ENCODE measurements around the gene RBM4B. TPM values are rescaled to one million over a fixed set of nuclear protein-coding genes. Genes with fewer than 3 reads are reported as not detected.
A peak's percentile ranks its signal among the peaks of the same experiment; 100 is the strongest.

The RBM4B gene
- total and polyA plus RNA-seq, 2 of the 13 experiments (the other 11 are each of a cell fraction or from before 2014, with no cell fraction given): 25.8 to 32.4 TPM

DNA sequence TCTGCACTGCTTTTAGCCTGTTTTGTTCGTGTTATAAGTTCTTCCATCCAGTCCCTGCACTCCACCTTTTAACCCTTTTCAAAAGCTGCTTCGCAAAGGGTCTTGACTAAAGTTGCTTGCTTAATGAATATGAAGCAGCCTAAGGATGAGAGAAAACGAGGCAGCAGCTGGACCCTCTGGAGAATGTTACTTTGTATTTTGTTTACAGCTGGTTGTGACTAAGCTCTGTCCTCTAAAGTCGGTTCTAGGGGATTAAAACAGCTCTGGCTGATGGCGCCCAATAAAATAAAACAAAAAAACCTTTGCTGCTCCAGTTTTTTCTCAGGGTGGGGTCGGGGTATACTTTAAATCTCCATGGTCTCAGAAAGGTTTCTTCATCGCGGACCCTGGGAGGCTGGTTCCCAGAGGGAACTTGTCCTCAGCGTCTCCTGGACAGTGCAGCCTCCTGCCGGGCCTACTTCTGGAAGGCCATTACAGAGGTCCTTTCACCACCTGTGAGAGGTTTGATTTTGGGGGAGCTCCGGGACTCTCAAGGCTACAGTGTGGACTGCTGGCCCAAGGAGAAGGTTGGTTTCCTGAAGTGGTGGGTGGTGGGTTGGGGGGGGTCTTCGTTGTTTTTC lies 40.0 kb downstream of the RBM4B start (continued):
- no peak for TF ChIP-seq ZFY (CRISPR knock-in tag; IDR thresholded peaks at IDR 0.05)
- TF ChIP-seq ZNF18 (CRISPR knock-in tag; IDR thresholded peaks at IDR 0.05; ENCODE audit: insufficient replicate concordance): peak; percentile 68
- no peak for TF ChIP-seq MLX (CRISPR knock-in tag; IDR thresholded peaks at IDR 0.05)
- TF ChIP-seq, protein P1, sequence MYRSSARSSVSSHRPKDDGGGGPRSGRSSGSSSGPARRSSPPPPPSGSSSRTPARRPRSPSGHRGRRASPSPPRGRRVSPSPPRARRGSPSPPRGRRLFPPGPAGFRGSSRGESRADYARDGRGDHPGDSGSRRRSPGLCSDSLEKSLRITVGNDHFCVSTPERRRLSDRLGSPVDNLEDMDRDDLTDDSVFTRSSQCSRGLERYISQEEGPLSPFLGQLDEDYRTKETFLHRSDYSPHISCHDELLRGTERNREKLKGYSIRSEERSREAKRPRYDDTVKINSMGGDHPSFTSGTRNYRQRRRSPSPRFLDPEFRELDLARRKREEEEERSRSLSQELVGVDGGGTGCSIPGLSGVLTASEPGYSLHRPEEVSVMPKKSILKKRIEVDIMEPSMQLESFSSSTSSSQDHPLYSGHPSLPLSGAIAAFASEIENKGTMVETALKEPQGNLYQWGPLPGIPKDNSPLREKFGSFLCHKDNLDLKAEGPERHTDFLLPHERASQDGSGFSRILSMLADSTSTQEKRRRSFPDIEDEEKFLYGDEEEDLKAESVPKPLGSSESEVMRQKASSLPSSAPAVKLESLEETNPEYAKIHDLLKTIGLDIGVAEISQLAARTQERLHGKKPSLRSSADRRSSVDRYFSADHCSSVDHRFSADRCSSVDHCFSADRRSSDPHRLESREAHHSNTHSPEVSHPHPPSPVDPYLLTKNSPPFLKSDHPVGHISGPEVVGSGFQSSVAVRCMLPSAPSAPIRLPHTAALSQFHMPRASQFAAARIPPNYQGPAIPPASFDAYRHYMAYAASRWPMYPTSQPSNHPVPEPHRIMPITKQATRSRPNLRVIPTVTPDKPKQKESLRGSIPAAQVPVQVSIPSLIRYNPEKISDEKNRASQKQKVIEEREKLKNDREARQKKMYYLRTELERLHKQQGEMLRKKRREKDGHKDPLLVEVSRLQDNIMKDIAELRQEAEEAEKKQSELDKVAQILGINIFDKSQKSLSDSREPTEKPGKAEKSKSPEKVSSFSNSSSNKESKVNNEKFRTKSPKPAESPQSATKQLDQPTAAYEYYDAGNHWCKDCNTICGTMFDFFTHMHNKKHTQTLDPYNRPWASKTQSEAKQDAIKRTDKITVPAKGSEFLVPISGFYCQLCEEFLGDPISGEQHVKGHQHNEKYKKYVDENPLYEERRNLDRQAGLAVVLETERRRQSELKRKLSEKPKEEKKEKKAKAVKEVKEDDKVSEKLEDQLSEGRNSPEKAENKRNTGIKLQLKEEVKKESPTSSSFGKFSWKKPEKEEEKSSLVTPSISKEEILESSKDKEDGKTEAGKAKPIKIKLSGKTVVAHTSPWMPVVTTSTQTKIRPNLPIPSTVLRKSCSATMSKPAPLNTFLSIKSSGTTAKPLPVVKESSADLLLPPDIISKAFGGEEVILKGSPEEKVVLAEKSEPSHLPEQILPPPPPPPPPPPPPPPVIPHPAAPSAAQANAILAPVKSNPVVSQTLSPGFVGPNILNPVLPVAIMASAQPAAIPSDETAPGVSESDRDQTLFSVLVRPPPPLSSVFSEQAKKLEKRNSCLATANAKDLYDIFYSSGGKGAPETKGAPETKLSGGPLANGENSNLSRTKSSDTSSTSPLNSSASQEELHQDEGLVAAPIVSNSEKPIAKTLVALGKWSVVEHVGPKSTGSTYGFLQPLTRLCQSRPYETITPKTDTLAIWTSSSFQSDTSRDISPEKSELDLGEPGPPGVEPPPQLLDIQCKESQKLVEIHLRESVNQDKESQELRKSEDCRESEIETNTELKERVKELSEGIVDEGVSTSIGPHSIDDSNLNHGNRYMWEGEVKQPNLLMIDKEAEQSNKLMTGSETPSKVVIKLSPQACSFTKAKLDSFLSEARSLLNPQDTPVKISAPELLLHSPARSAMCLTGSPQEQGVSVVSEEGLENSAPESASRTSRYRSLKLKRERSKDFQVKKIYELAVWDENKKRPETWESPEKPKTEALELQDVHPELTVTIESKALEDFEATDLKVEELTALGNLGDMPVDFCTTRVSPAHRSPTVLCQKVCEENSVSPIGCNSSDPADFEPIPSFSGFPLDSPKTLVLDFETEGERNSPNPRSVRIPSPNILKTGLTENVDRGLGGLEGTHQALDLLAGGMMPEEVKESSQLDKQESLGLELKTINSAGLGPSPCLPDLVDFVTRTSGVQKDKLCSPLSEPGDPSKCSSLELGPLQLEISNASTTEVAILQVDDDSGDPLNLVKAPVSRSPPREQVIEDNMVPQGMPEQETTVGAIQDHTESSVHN (CRISPR knock-in tag; IDR thresholded peaks at IDR 0.05): no peak
- no peak for TF ChIP-seq ZNF7 (CRISPR knock-in tag; IDR thresholded peaks at IDR 0.05)
- no peak for TF ChIP-seq MXD4 (CRISPR knock-in tag; IDR thresholded peaks at IDR 0.05)
- TF ChIP-seq ZBTB20 (CRISPR knock-in tag; IDR thresholded peaks at IDR 0.05; ENCODE audit: borderline replicate concordance, low read depth): 0 out of 2 replicates have a peak, but pooled peaks have one; percentile 29
- no peak for TF ChIP-seq RARA (CRISPR knock-in tag; IDR thresholded peaks at IDR 0.05)
- TF ChIP-seq FOXC1 (CRISPR knock-in tag; IDR thresholded peaks at IDR 0.05; ENCODE audit: borderline replicate concordance): no peak
- TF ChIP-seq KLF11 (CRISPR knock-in tag; IDR thresholded peaks at IDR 0.05): no peak
- TF ChIP-seq, protein P2, sequence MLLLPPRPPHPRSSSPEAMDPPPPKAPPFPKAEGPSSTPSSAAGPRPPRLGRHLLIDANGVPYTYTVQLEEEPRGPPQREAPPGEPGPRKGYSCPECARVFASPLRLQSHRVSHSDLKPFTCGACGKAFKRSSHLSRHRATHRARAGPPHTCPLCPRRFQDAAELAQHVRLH (CRISPR knock-in tag; IDR thresholded peaks at IDR 0.05; ENCODE audit: borderline replicate concordance, low read depth): no peak
- TF ChIP-seq, protein P3, sequence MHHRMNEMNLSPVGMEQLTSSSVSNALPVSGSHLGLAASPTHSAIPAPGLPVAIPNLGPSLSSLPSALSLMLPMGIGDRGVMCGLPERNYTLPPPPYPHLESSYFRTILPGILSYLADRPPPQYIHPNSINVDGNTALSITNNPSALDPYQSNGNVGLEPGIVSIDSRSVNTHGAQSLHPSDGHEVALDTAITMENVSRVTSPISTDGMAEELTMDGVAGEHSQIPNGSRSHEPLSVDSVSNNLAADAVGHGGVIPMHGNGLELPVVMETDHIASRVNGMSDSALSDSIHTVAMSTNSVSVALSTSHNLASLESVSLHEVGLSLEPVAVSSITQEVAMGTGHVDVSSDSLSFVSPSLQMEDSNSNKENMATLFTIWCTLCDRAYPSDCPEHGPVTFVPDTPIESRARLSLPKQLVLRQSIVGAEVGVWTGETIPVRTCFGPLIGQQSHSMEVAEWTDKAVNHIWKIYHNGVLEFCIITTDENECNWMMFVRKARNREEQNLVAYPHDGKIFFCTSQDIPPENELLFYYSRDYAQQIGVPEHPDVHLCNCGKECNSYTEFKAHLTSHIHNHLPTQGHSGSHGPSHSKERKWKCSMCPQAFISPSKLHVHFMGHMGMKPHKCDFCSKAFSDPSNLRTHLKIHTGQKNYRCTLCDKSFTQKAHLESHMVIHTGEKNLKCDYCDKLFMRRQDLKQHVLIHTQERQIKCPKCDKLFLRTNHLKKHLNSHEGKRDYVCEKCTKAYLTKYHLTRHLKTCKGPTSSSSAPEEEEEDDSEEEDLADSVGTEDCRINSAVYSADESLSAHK (CRISPR knock-in tag; IDR thresholded peaks at IDR 0.05; ENCODE audit: borderline replicate concordance): no peak
- TF ChIP-seq PLRG1 (conservative IDR thresholded peaks at IDR 0.05): no peak
- no peak for TF ChIP-seq MZF1 (CRISPR knock-in tag; IDR thresholded peaks at IDR 0.05; ENCODE audit: borderline replicate concordance)
- no peak for TF ChIP-seq ZNF781 (CRISPR knock-in tag; IDR thresholded peaks at IDR 0.05; ENCODE audit: borderline replicate concordance, not compliant biosample characterization)
- TF ChIP-seq GATA4 (IDR thresholded peaks at IDR 0.05; ENCODE audit: borderline replicate concordance, low read depth): no peak
- TF ChIP-seq ZNF672 (CRISPR knock-in tag; IDR thresholded peaks at IDR 0.05): no peak

Measured in HepG2 (cell line).